Frontal cortex (tissue), 4 donors: ENCODE data around the gene RPL18. TPM values are rescaled to one million over a fixed set of nuclear protein-coding genes. Genes with fewer than 3 reads are reported as not detected.

Source experiments
- DNase-seq, 2 donors: peaks; one replicate each; pipeline ENCODE4 v3.0.0; 2012; ENCODE audit warnings: low spot score in 2 of 2
- FAIRE-seq: peaks from 2 replicates; lab custom pipeline; 2012; peaks lifted over from hg19 to GRCh38; lab: Jason Lieb, UNC
- total RNA-seq: library from RNA; depleted of rRNA; stranded (reverse); fragments of >200 nt; gene quantifications from one replicate; pipeline ENCODE4 v1.2.3, GENCODE V29; 2014
- donor health status: control.
- donor health status: control.
- donor health status: control.

The RPL18 gene
- total RNA-seq, 1 donor from 2014 or later: 1,742 TPM

DNA sequence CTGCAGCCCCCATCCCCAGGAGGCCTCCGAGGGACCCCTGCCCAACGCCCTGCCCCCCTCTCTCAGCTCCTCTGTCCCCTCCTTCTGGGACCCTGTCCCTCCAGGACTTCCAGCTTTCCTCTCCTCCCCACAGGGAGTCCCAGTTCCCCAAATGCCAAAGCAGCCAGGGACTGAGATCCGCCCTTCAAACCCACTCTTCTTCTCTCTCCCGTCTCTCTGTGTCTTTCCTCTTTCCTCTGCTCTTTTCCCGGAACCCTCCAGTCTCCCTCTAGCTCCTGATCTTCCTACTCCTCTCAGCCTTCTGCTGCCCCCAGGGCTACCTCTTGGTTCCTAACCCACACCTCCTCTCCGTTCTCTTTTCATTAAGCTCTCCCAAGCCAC lies 26.6 kb upstream of the RPL18 start:
- DNase-seq: peak in 1 of 2 donors; percentile 44
- FAIRE-seq: no peak

DNA sequence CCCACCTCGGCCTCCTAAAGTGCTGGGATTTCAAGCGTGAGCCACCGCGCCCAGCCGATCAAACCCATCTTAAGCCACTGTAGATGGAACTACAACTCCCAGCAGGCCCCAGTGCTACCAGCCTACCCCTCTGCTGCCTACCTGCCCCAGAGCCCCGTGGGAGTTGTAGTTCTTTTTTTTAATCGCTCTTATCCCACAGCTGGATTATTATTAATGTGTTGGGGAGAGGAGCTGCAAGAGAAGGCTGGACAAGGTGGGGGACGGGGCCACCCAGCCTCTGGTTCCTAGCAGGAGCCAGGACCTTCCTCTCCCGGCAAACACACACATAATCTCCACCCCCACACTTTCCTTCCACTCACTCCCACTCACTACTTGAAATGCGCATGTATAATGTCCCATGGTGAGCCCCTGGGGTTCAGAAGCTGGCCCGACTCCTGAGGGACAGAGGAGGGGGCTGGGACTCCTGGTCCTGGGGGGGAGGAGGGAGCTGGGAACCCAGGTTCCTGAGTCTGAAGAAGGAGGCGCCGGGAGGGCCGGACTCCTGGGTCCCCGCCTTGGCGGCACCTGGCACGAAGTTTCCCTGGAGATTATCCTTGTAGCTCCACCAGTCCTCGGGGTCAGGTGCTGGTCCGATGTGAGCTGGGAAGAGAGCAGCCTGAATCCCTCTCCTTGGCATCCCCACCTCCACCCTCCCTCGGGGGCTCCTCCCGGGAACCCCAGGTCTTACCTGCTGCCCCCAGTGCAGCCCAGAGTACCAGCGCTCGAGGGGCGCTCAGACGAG lies 26.1 kb upstream of the RPL18 start:
- DNase-seq (peak; percentile 70 to 80), FAIRE-seq (no peak)

DNA sequence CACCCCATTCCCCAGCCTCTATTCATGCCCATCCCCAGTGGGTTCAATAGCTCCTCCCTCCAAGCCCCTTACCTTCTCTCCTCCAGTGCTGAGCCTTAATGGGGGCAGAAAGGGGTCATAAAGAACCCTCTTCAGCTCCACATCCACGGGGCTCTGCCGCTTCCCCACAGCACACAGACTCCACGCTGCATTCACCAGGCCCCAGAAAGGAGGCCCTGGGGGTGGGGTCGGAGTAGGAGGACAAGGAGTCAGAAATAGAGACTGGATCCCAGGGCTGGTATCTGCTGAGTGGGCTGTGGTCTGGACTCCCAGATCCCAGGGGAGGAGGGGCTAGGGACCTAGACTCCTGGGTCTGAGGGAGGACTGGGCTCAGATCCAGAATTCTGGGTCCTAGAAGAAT lies 25.4 kb upstream of the RPL18 start:
- no peak for FAIRE-seq
- DNase-seq: no peak

DNA sequence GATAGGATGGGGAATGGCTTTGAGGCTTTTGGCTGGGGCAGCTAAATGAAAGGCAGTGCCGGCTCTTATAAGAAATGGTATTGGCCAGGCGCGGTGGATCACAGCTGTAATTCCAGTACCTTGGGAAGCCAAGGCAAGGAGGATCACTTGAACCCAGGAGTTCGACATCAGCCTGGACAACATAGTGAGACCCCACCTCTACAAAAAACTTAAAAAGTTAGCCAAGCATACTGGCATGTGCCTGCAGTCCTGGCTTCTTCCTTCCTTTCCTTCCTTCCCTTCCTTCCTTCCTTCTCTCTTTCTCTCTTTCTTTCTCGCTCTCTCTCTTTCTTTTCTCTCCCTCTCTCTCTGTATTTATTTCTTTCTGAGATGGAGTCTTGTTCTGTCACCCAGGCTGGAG lies 23.9 kb upstream of the RPL18 start:
- FAIRE-seq (no peak), DNase-seq (no peak)

DNA sequence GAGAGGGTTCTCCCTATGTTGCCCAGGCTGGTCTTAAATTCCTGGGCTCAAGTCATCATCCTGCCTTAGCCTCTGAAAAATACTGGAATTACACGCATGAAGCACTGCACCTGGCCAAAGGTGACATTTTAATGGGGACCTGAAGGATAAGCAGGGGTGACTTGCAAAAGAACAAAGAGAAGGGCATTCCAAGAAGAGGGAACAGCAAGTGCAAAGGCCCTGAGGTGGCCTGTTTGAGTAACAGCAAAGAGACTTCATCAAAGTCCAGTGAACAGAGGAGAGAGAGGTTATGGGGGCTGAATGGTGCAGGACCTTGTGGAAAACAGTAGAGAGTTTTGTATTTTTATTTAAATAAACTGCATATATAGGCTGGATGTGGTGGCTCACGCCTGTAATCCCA lies 22.9 kb upstream of the RPL18 start:
- FAIRE-seq: no peak

DNA sequence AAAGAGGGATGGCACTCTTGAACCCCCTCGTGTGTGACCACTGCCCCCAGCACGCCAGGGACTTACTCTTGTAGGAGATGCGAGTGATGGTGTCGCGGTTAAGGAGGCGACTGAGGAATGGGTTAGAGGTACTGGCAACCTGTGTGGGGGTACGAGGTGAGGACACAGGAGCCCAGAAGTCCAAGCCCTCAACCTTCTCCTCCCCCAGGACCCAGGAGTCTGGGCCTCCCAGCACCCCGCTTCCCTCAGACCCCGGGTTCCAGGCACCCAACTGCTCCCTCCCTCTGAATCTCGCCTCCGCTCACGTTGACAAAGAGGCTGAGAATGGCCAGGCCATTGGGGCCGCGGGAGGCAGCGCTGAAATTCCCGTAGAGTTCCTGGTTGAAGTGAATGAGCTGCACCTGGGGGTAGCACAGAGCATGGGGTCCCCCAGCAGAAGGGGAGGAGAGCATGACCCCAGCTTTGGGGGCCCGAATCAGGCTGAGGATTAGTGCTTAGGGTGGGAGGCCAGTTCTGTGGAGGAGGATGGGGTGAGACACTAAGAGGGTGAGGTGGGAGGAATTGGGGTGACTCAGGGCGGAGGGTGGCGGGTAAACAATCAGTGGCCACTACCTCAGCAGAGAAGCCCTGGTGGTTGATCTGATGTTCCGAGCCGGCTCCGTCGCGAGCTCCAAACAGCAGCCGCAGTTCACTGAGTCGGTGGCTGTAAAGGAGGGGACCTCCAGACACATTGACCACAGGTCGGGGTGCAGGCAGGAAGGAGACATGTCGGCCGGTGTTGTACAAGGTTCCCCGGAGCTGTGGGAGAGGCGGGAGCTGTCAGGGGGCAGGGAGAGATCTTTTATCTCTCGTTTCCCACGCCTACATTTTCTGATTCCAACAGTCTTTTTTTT lies 20.8 kb upstream of the RPL18 start:
- DNase-seq (no peak), FAIRE-seq (no peak)

More for the DNA sequence above, 22.9 kb upstream of the RPL18 start:
- DNase-seq: no peak

DNA sequence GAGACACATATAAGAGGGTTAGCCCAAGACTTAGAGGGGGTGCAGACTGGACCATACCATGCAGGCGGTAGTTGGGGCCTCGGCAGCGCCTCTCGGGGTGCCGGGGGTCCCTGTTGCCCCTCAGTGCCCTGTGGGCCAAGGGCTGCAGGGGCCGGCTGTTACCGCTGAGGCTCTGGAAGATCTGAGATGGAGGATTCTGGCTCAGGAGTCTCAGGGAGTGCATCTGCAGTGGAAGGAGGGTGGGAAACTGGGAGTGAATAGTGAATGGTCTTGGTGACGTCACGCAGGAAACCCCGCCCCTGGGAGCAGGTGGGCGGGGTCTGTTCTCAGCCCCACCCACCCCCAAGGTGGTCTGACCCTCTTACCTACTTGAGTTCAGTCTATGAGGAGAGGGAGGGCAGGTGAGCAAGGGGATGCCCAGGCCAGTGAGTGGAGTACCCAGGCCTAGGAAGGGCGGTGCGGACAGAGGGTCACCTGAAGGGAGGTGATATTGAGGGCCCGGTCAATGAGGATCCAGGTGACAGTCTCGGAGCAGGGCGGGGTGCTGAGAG lies 19.9 kb upstream of the RPL18 start:
- FAIRE-seq (no peak), DNase-seq (peak in 1 of 2 donors; percentile 66)

DNA sequence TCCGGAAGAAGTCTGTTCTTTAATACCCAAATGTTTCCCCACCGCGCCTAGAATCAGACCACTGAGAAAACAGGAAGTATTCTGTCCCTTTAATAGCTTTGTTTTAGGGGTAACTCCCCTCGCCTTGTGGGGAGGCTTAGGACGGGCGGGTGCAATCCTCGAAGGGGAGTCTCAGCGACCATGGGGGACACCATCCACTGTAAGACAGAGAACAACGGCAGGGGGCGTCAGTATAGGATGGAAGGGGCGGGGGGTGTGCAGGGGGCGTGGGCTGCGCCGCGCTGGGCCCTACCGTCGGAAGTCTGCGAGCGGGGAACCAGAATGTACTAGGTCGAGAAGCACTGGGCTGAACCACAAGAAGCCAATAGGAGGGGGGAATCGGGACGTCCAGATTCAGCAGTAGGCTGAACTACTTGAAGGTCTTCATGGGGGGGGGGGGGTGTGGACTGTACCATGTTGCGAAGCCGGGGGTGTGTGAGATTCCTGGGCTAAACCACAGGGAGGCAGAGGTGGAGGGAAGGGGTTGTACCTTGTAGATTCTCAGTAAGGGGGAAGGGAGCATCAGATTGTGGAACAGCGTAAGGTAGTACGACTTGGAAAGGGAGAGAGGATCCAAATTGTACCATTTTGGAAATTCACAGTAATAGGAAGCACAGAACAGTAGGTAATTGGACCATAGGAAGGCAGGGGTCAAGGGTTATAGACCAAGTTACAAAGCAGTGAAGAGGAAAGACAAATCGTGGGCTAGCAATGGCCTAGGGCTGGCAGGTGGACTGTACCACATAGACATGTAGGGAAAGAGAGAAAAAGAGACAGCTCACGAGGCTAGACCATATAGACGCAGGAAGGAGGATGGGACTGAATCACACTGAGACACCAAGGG lies 19.2 kb upstream of the RPL18 start:
- peak; percentile 82 for DNase-seq
- no peak for FAIRE-seq

DNA sequence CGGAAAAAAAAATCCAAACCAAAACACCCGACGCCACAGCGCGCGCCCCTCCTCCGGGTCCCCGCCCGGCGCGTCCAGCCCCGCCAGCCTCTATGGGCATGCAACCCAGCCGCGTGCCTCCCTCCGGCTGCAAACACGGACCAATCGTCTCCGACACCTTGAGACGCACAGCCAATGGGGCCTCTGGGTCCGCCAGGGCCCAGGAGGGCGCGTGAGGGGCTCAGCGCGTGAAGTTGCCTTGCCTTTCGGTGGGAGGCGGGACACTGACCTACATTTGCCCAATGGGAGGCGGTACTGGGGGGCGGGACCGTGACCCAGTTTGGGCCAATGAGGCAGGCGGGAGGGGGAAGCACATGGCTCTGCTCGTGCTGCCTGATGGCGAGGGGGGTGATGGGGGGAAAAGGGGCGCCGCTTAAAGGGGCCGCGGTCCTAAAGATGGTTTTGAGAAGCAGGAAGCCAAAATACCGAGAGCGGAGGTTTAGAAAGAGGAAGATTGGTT lies 18.5 kb upstream of the RPL18 start:
- DNase-seq: peak; percentile 93 to 96
- no peak for FAIRE-seq

DNA sequence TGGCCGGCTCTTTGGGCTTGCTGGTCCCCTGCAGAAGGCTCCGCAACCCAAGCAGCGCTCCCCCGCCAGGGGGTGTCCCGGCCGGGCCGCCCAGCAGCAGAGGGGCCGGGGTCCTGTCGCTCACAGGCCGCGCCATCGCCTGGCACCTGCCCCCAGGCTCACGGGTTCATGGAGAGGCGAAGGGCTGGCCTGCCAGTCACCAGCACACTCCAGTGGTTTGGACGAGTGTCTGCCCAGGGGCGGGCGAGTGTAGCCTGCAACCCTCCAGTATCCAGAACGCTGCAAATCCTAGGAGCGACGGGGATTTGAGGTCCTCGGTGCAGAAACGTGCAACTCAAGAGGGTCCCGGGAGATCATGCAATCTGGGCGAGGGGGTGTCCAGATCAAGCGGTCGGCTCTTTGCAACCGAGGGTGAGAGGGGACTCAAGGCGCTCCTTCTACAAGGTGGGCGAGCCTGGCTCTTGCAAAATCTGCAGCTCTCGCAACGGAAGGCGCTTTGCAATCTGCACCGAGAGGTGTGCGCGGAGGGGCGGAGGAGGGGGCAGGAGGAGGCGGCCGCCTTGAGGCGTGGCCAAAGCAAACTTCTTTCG lies 18.0 kb upstream of the RPL18 start, which contains the start of gene DBP:
Gene DBP (minus strand): TSS at position 521 of the 590 bp plus-strand sequence. CDS start 385 bp downstream, at position 136.
- DNase-seq (peak in 1 of 2 donors; percentile 67), FAIRE-seq (no peak)

DNA sequence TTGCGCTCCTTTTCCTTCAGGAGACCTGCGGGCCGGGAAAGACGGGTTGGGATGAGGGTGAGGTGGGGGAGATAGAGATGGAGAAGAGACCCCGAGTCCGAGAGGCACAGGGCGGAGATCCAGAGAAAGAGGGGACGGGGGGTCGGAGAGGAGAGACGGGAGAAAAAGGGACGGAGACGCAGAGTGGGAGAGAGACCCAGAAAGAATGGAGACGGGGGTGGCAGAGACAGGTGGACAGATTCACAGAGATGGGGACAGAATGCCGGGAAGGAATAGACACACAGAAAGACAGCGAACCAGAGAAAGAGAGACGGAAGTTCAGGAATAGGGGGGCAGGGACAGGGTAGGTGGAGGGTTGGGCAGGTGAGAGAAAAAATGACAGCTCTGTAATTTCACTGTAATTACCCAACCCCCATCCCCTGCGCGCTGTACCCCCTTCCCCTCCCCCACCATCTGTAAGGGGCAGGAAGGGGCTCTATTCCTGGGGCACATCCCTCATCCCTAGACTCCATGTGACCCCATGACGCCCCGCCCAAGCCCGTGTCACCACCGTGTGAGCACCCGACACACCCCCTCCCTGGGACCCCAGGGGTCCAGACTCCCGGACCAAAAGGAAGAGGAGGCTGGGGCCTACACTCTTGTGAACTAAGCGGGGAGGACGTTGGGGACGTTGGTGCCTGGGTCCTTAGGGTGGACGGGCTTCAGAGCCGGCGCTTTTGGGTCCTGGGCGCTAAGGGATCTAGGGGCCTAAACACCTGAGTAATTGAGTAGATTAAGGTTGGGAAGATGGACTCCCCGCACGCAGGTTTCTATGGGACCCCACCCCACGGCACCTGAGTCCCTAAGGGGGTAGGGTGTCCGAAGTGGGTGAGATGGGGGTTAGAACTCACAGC lies 17.2 kb upstream of the RPL18 start:
- DNase-seq: peak in 1 of 2 donors; percentile 54
- FAIRE-seq: no peak

DNA sequence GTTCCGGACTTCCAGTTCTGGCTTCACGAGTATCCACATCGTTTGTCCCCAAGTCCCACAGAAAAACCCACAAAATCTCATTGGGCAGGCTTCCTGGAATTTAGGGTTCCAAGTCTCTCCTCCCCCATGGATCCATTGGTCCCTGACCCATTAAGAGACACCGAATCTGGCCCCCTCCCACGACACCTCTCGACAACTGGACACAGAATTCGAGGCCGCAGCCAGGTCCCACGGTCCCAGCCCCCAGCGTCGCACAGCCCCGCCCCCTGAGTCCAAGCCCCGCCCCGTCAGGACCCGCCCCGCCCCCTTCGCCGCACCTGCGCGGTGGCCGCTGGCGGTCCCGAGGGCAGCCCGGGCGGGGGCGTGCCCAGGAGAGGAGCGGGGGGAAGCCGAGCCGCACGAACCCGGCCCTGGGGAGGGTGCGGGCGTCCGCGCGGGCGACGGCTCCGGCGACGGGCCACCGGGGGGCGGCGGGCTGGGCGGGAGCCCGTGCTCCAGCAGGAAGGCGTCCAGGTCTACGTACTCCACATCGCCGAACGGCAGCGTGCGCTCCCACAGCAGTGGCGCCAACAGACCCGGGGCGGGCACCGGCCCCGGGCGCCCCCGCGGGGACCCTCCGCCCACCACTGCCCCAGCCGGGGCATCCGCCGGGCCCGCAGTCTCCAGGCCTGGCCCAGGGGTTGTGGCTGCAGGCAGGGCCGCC lies 16.4 kb upstream of the RPL18 start:
- peak; percentile 80 for DNase-seq
- no peak for FAIRE-seq

DNA sequence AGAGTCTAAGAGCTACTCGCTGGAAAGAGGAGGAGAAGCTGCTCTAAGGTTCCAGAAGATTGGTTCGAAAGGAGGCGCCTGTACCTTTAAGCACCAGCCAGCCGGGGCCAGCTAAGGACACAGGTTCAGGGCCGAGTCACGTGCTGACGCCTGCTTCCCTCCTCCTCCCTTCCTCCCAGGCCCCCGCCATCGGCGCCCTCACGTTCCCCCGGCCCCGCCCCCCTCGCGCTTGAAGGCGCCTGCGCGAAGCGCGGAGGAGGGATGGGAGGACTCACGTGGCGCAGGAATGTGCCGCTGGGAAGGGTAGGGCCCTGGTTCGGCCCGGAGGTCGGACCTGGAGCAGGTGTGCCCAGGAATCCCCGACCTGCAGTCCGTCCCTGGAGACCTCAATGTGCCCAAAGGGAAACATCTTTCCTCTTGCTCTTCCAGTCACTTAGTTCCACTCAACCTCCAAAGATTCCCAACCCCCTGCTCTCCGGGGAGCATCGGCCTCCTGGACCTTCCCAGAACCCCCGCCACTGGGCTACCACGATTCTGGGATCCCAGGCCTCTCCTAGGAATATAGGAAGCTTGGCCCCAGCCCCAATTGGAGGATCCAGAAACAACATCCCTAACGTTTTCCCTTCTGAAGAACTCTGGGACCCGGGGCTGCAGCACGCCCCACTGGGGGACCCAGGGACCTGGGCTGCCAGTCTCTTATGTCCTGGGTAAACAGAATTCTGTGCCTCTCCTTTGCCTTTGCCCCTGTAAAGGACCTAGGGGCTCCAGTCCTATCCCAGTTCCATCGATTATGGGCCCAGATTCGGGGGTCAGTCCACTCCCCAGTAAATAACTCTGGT lies 15.7 kb upstream of the RPL18 start:
- DNase-seq (peak; percentile 85), FAIRE-seq (no peak)

DNA sequence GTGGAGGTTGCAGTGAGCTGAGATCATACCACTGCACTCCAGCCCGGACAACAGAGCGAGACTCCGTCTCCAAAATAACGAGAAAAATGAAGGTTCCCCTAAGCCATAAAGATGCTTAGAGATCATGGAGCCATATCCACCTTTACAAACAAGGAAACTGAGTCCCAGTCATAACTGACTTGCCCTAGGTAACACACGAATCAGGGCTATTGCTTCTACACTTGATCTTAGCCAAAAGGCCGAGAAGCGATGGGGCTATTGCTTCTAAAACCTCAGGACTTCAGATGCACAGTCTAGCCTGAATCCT lies 15.0 kb upstream of the RPL18 start:
- FAIRE-seq: no peak

DNA sequence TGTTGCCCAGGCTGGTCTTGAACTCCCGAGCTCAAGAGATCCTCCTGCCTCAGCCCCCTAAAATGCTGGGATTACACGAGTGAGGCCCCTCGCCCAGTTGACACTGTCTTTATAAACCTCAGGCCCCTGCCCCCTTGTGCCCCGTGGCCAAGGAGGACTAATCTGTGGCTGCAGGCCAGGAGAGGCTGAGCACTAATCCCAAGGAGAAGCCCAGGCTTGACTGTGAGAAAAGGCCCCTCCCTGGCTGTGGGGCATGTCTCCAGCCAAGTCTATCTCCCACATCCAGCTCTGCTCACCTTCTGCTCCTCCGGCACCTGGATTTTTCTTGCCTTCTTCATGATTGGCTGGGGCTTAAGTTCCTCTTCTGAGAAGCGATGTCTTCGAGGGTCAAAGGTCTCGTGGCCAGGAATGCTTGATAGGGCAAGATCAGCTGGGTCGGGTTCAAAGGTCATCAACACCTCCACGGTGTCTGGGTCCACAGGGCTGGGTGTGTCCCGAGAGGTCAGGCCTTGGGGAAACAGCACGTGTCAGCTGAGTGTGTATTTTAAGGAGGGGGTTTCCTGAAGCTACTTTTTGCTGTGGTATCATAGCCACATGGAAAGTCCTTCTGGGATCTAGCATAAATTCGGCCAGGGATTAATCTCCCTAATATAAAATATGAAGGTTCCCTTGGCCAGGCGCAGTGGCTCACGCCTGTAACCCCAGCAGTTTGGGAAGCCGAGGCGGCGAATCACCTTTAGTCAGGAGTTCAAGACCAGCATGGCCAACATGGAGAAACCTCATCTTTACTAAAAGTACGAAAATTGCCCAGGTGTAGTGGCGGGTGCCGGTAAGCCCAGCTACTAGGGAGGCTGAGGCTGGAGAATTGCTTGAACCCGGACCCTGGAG lies 14.4 kb upstream of the RPL18 start:
- FAIRE-seq (no peak), DNase-seq (no peak)

More for the DNA sequence above, 15.0 kb upstream of the RPL18 start:
- no peak for DNase-seq

DNA sequence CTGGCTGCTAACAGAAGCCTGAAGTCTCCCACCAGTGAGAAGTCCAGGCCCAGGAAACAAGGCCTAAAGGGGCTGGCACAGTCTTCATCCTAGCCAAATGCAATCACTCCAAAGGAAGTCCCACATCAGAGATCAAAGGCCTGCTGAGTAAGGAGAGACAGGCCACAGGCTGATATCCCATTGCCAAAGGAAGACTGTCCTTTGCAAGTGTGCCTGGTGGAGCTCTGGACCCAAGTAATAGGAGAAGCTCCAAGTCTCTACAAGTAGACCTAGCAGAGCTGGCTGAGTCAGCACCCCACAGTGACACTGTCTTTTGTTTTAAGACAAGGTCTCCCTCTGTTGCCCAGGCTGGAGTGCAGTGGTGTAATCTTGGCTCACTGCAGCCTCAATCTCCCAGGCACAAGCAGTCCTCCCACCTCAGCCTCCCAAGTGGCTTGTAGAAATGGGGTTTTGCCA lies 13.7 kb upstream of the RPL18 start:
- DNase-seq (no peak), FAIRE-seq (no peak)
